Endothelial cell of umbilical vein (primary cell): ENCODE results near the gene P4HB. TPM values are rescaled to one million over a fixed set of nuclear protein-coding genes. Genes with fewer than 3 reads are reported as not detected.

ENCODE experiments used
- BruUV-seq: library from RNA; stranded (reverse); fragments of 400-500 nt; replicated peaks from 2 replicates; lab custom pipeline; 2021; lab: Mats Ljungman, UMichigan
- CTCF ChIA-PET: fragments of 300-600, 350-600 bp; sonication (Branson Sonifier 250); formaldehyde crosslinking; loops from one replicate; lab custom pipeline; 2021; ENCODE audit warnings: antibody characterized with exemption, inconsistent platforms; lab: Charles Lee
- POLR2A ChIA-PET: fragments of 300-600, 350-600 bp; sonication (Branson Sonifier 250); formaldehyde crosslinking; loops from one replicate; lab custom pipeline; 2021; ENCODE audit warnings: antibody characterized with exemption, inconsistent platforms; lab: Charles Lee
- DNase-seq: peaks from one replicate; pipeline ENCODE4 v3.0.0-alpha.2; 2011; ENCODE audit warnings: low read depth, low spot score
- FAIRE-seq: peaks from 2 replicates; lab custom pipeline; 2011; peaks lifted over from hg19 to GRCh38; lab: Jason Lieb, UNC
- H2AFZ ChIP-seq: 2 replicates; pipeline ENCODE4 v1.6.0; 2012; ENCODE audit warnings: low read depth, low read length, control low read depth, inconsistent platforms
- H3K27ac ChIP-seq: 2 replicates; pipeline ENCODE4 v1.5.1; 2011; ENCODE audit warnings: low read depth, mild to moderate bottlenecking, control low read depth, low read length, moderate library complexity; ENCODE audit not compliant: insufficient read depth
- H3K27me3 ChIP-seq, 2 experiments: 2 replicates each; pipeline versions ENCODE4 v1.6.0 to v1.6.1; 2011; ENCODE audit warnings: low read length in 2 of 2, mixed read lengths in 1 of 2; ENCODE audit not compliant: control insufficient read depth in 2 of 2, insufficient read depth in 2 of 2
- H3K36me3 ChIP-seq, 2 experiments: 2 replicates in 1 of 2; 3 replicates in 1 of 2; pipeline ENCODE4 v1.5.1; 2011; ENCODE audit warnings: low read length in 2 of 2, mild to moderate bottlenecking in 1 of 2, moderate library complexity in 1 of 2; ENCODE audit not compliant: control insufficient read depth in 2 of 2, insufficient read depth in 2 of 2; ENCODE audit errors: extremely low read depth in 1 of 2
- H3K4me1 ChIP-seq: 3 replicates; pipeline ENCODE4 v1.5.1; 2011; ENCODE audit warnings: mild to moderate bottlenecking, low read length; ENCODE audit not compliant: control insufficient read depth, insufficient read depth; ENCODE audit errors: extremely low read depth
- H3K4me2 ChIP-seq: 2 replicates; pipeline ENCODE4 v1.6.1; 2011; ENCODE audit warnings: low read length, control low read depth, mixed read lengths; ENCODE audit not compliant: insufficient read depth
- H3K4me3 ChIP-seq, 3 experiments: fragments of 200-600 bp in 1 of 3; sonication (generic), shearing (Covaris generic) in 1 of 3; replicated peaks in 1 of 3; 2 replicates each; pipeline ENCODE4 v1.5.1; 2011 to 2016; ENCODE audit warnings: control low read depth in 3 of 3, low read length in 3 of 3, mild to moderate bottlenecking in 2 of 3, inconsistent platforms in 1 of 3, low read depth in 1 of 3, moderate library complexity in 1 of 3; ENCODE audit not compliant: insufficient read depth in 1 of 3
- H3K79me2 ChIP-seq: 2 replicates; pipeline ENCODE4 v1.6.0; 2012; ENCODE audit warnings: low read length, inconsistent platforms; ENCODE audit not compliant: control insufficient read depth, insufficient read depth
- H3K9ac ChIP-seq: replicated peaks from 2 replicates; pipeline ENCODE3; 2011; ENCODE audit warnings: low read length, control low read depth; ENCODE audit not compliant: insufficient read depth; ENCODE audit errors: extremely low read depth
- H3K9me1 ChIP-seq: replicated peaks from 3 replicates; pipeline ENCODE4 v1.6.0; 2011; ENCODE audit warnings: mild to moderate bottlenecking, low read length; ENCODE audit not compliant: control insufficient read depth, insufficient read depth; ENCODE audit errors: extremely low read depth
- H3K9me3 ChIP-seq: replicated peaks from 2 replicates; pipeline ENCODE4 v1.5.1; 2012; ENCODE audit warnings: low read length, inconsistent platforms; ENCODE audit not compliant: control insufficient read depth, insufficient read depth
- H4K20me1 ChIP-seq: replicated peaks from 2 replicates; pipeline ENCODE3; 2011; ENCODE audit warnings: mild to moderate bottlenecking, low read length; ENCODE audit not compliant: control insufficient read depth, insufficient read depth; ENCODE audit errors: extremely low read depth
- EZH2 ChIP-seq: IDR thresholded peaks from 2 replicates; pipeline ENCODE4 v1.6.1; 2012; ENCODE audit warnings: borderline replicate concordance, low read depth, mild to moderate bottlenecking, moderate library complexity, low read length, inconsistent platforms; ENCODE audit not compliant: severe bottlenecking
- FOS ChIP-seq: IDR thresholded peaks from 2 replicates; pipeline ENCODE4 v1.6.1; 2011; ENCODE audit warnings: mild to moderate bottlenecking, low read length, moderate library complexity, borderline replicate concordance; ENCODE audit not compliant: insufficient read depth
- GATA2 ChIP-seq: IDR thresholded peaks from 2 replicates; pipeline ENCODE4 v1.7.0; 2011; ENCODE audit warnings: low read depth, mild to moderate bottlenecking, moderate library complexity, mixed read lengths, low read length; ENCODE audit not compliant: insufficient read length, insufficient read depth
- JUN ChIP-seq: IDR thresholded peaks from 2 replicates; pipeline ENCODE4 v1.6.1; 2011; ENCODE audit warnings: borderline replicate concordance, low read depth; ENCODE audit not compliant: insufficient read length, insufficient read depth
- MAX ChIP-seq: IDR thresholded peaks from 2 replicates; pipeline ENCODE4 v1.6.1; 2011; ENCODE audit not compliant: insufficient read depth, insufficient read length
- POLR2AphosphoS5 ChIP-seq: IDR thresholded peaks from 2 replicates; pipeline ENCODE4 v1.6.1; 2012; ENCODE audit warnings: low read depth, mild to moderate bottlenecking, control low read depth, low read length, moderate library complexity; ENCODE audit not compliant: insufficient read depth
- dilution Hi-C: fragments of 300-500 bp; cut with MboI; formaldehyde crosslinking; loops from one replicate; pipeline ENCODE4 v1.15.0; 2019; ENCODE audit warnings: low sequenced_read_pairs; ENCODE audit not compliant: extremely low pct_ligation_motif_present
- intact Hi-C: fragments of 100-400 bp; cut with micrococcal nuclease; formaldehyde crosslinking; loops from one replicate; pipeline ENCODE4 v1.10.0; 2022
- polyA plus RNA-seq, 4 experiments: library from polyadenylated mRNA; depleted of rRNA in 3 of 4; stranded (reverse) in 3 of 4; unstranded in 1 of 4; fragments of >200 nt; gene quantifications; 2 replicates each; pipeline versions ENCODE4 v1.2.1 to v1.2.3, GENCODE V29; 2011 to 2012; ENCODE audit warnings: missing spikeins in 1 of 4
- total RNA-seq: library from RNA; stranded (reverse); gene quantifications from 2 replicates; pipeline ENCODE4 v1.2.3, GENCODE V29; 2021

The P4HB gene
- total and polyA plus RNA-seq, 2 donors (not counting 3 experiments of a cell fraction or from before 2014, with no cell fraction given): 201 to 988 TPM

GRCh38 chr17:81902653-81903414, 42.5 kb upstream of the P4HB start:
- Histone ChIP-seq H3K4me3 (no peak overlapping the region), H3K36me3 (peaks cover 2 to 8% of the 10 kb centered on the region in 2 experiments), H3K4me2 (no peak overlapping the region), H4K20me1 (no peaks in the 10 kb centered on the region), H3K27ac (no peak overlapping the region), H3K27me3 (no peaks in the 10 kb centered on the region), H3K4me1 (peaks cover 3% of the 10 kb centered on the region), H3K9ac (no peak overlapping the region), H3K9me1 (no peaks in the 10 kb centered on the region), H3K9me3 (no peaks in the 10 kb centered on the region), H2AFZ (no peak overlapping the region), H3K79me2 (no peaks in the 10 kb centered on the region)
- CTCF ChIA-PET: interaction anchor here (0.7 kb wide), 1 partner anchor 128 kb away, joined by 3 read pairs; no protein-coding TSS in a partner anchor
- TF ChIP-seq FOS (no peak), POLR2AphosphoS5 (no peak), JUN (no peak), EZH2 (peak; percentile 9), GATA2 (no peak), MAX (no peak)
- DNase-seq: no peak
- BruUV-seq: no TSS peak
- POLR2A ChIA-PET: no interaction called here
- intact Hi-C loops (no loop called here), dilution Hi-C loops (no loop called here)
- FAIRE-seq: no peak
